Transverse colon (tissue), 4 donors: ENCODE measurements around the gene LINGO1. TPM values are rescaled to one million over a fixed set of nuclear protein-coding genes. Genes with fewer than 3 reads are reported as not detected.

Experiments used
- DNase-seq: peaks from one replicate; pipeline ENCODE4 v3.0.0-alpha.2; 2019
- H3K27ac ChIP-seq, 4 donors: fragments of 200-600 bp; sonication (generic); 2 replicates each; pipeline ENCODE4 v1.5.1; 2016 to 2018; ENCODE audit warnings: inconsistent platforms in 4 of 4
- H3K27me3 ChIP-seq: fragments of 200-600 bp; sonication (generic); 2 replicates; pipeline ENCODE4 v1.5.1; 2017; ENCODE audit warnings: inconsistent platforms
- H3K36me3 ChIP-seq, 4 donors: fragments of 200-600 bp; sonication (generic); 2 replicates each; pipeline ENCODE4 v1.5.1; 2017 to 2019; ENCODE audit warnings: inconsistent platforms in 4 of 4
- H3K4me1 ChIP-seq, 4 donors: fragments of 200-600 bp; sonication (generic); 2 replicates each; pipeline ENCODE4 v1.5.1; 2017 to 2020; ENCODE audit warnings: inconsistent platforms in 4 of 4
- H3K4me3 ChIP-seq, 4 donors: fragments of 200-600 bp; sonication (generic); 1 replicate in 1 of 4; 2 replicates in 3 of 4; pipeline versions ENCODE4 v1.5.1 to v1.6.1; 2017 to 2019; ENCODE audit warnings: inconsistent platforms in 4 of 4
- H3K9me3 ChIP-seq, 2 donors: fragments of 200-600 bp; sonication (generic); 2 replicates each; pipeline ENCODE4 v1.5.1; 2017 to 2019; ENCODE audit warnings: inconsistent platforms in 2 of 2
- EP300 ChIP-seq: sonication (generic); formaldehyde crosslinking; IDR thresholded peaks from one replicate; pipeline ENCODE4 v1.6.1; 2017; ENCODE audit warnings: antibody characterized with exemption, low read depth
- POLR2A ChIP-seq: fragments of 450-650 bp; IDR thresholded peaks from one replicate; pipeline ENCODE4 v1.6.1; 2016; ENCODE audit warnings: antibody characterized with exemption, mild to moderate bottlenecking, moderate library complexity
- POLR2AphosphoS5 ChIP-seq, 3 donors: sonication (generic); formaldehyde crosslinking; IDR thresholded peaks; one replicate each; pipeline ENCODE4 v1.6.1; 2016; ENCODE audit warnings: antibody characterized with exemption in 3 of 3
- WGBS, 2 donors: methylation state at CpG; one replicate each; pipeline ENCODE4 v1.1.5; 2018; ENCODE audit warnings: low coverage in 1 of 2; 5-methylcytosine and 5-hydroxymethylcytosine counted together
- in situ Hi-C, 4 donors: fragments of 200-750 bp; cut with MboI; loops; one replicate each; pipeline versions ENCODE4 v1.15.0 to v1.15.1; 2017; ENCODE audit warnings: low sequenced_read_pairs in 3 of 4, low pct_ligation_motif_present in 1 of 4, low pct_unique_long_range_greater_than_20kb in 1 of 4
- intact Hi-C: fragments of 100-400 bp; cut with DNase I; formaldehyde crosslinking; loops from one replicate; pipeline ENCODE4 v1.15.1; 2023; ENCODE audit warnings: low total_unique reads
- total RNA-seq, 4 donors: library from RNA; depleted of rRNA; stranded (reverse); fragments of >200 nt; gene quantifications; one replicate each; pipeline ENCODE4 v1.1.0, GENCODE V29; 2016
- TF ChIP-seq, protein P1 (sequence below), 5 experiments: fragments of 200-600 bp in 3 of 5; fragments of 450-650 bp in 2 of 5; sonication (generic) in 3 of 5; IDR thresholded peaks; 1 replicate in 2 of 5; 2 replicates in 3 of 5; pipeline ENCODE4 v1.5.1; 2016 to 2017; ENCODE audit warnings: antibody characterized with exemption in 5 of 5, inconsistent platforms in 3 of 5, mild to moderate bottlenecking in 2 of 5, moderate library complexity in 1 of 5

LINGO1 gene
- total RNA-seq, 4 donors from 2014 or later, result 0.27 to 0.95 TPM; not detected in 2

GRCh38 chr15:77584201-77584600, 48.5 kb downstream of the LINGO1 start:
- Histone ChIP-seq H3K27me3 (no peaks in the 10 kb centered on the region), H3K9me3 (no peaks in the 10 kb centered on the region), H3K4me3 (no peak overlapping the region), H3K36me3 (no peaks in the 10 kb centered on the region), H3K4me1 (peaks cover 0 to 4% (median 0%) of the 10 kb centered on the region in 4 donors), H3K27ac (no peak overlapping the region)
- 73% methylated on average over 7 of the region's 7 CpGs; no CpG with 5 or more reads in 1 of the 2 donors for WGBS, 2 donors
- TF ChIP-seq POLR2AphosphoS5 (IDR thresholded peaks at IDR 0.05), result no peak
- no peak for TF ChIP-seq EP300
- TF ChIP-seq POLR2A, result no peak
- TF ChIP-seq, protein P1, sequence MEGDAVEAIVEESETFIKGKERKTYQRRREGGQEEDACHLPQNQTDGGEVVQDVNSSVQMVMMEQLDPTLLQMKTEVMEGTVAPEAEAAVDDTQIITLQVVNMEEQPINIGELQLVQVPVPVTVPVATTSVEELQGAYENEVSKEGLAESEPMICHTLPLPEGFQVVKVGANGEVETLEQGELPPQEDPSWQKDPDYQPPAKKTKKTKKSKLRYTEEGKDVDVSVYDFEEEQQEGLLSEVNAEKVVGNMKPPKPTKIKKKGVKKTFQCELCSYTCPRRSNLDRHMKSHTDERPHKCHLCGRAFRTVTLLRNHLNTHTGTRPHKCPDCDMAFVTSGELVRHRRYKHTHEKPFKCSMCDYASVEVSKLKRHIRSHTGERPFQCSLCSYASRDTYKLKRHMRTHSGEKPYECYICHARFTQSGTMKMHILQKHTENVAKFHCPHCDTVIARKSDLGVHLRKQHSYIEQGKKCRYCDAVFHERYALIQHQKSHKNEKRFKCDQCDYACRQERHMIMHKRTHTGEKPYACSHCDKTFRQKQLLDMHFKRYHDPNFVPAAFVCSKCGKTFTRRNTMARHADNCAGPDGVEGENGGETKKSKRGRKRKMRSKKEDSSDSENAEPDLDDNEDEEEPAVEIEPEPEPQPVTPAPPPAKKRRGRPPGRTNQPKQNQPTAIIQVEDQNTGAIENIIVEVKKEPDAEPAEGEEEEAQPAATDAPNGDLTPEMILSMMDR (IDR thresholded peaks at IDR 0.05), result no peak
- intact Hi-C loops (no loop called here), in situ Hi-C loops (no loop called here)
- no peak for DNase-seq

- no peak overlapping the region for H3K27ac ChIP-seq
- peak; percentile 29 for DNase-seq
- H3K4me1 ChIP-seq, result peaks cover 0 to 4% (median 0%) of the 10 kb centered on the region in 4 donors
- no peaks in the 10 kb centered on the region for H3K36me3 ChIP-seq
- TF ChIP-seq POLR2A (no peak), POLR2AphosphoS5 (IDR thresholded peaks at IDR 0.05) (no peak), EP300 (no peak)
- TF ChIP-seq, protein P1 (IDR thresholded peaks at IDR 0.05), result no peak
- H3K9me3 ChIP-seq, result no peaks in the 10 kb centered on the region
- no peak overlapping the region for H3K4me3 ChIP-seq
- intact Hi-C loops, result no loop called here
- in situ Hi-C loops, result no loop called here
- no peaks in the 10 kb centered on the region for H3K27me3 ChIP-seq
- 64% methylated on average over 5 of the region's 5 CpGs; no CpG with 5 or more reads in 1 of the 2 donors for WGBS, 2 donors
Observed at GRCh38 chr15:77582763-77583162, 49.9 kb downstream of the LINGO1 start.

GRCh38 chr15:77581896-77582569, 50.7 kb downstream of the LINGO1 start:
- Histone ChIP-seq H3K27me3 (no peaks in the 10 kb centered on the region), H3K4me1 (peaks cover 0 to 4% (median 0%) of the 10 kb centered on the region in 4 donors), H3K4me3 (no peak overlapping the region), H3K36me3 (no peaks in the 10 kb centered on the region), H3K9me3 (no peaks in the 10 kb centered on the region), H3K27ac (no peak overlapping the region)
- intact Hi-C loops, result no loop called here
- DNase-seq, result peak; percentile 26
- in situ Hi-C loops, result no loop called here
- 58% methylated on average over 18 of the region's 18 CpGs; no CpG with 5 or more reads in 1 of the 2 donors for WGBS, 2 donors
- TF ChIP-seq EP300 (no peak), POLR2AphosphoS5 (IDR thresholded peaks at IDR 0.05) (no peak), POLR2A (no peak)
- TF ChIP-seq, protein P1 (IDR thresholded peaks at IDR 0.05), result no peak

DNA sequence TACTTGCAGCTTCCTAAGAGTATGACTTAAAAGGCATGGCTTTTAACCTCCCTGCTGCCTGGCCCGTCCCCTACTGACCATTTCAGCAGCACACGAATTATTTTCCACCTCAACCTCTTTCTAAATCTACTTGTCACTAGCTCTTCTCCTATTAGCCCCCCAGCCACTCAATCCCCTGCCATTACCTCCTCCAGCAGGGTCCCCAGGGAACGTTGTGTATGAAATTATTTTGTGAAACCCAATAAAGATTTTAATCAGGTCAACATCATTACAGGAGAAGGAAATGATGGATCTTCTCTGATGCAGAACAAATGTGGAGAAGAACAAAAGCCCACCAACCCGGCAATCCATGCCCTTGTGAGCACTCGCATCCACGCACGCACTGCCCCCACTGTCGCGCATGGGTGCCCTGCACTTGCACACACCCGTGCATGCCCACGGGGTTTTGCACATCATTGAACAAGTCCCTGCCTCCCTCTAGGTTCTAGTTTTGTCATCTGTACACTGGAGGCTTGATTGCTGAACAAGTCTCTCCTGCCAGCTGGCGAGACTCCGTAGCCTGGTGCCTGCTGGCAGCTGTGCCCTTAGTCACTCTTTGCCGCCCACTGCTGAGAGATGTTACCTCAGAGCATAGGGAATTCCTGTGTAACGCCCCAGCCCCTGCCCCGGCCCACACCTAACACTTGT, 51.6 kb downstream of the LINGO1 start:
- H3K9me3 ChIP-seq, result no peaks in the 10 kb centered on the region
- in situ Hi-C loops, result no loop called here
- DNase-seq, result no peak
- intact Hi-C loops, result no loop called here
- no peak overlapping the region for H3K27ac ChIP-seq
- H3K27me3 ChIP-seq, result no peaks in the 10 kb centered on the region
- no peak for TF ChIP-seq EP300
- no peak for TF ChIP-seq POLR2A
- TF ChIP-seq, protein P1 (IDR thresholded peaks at IDR 0.05), result no peak
- no peak for TF ChIP-seq POLR2AphosphoS5 (IDR thresholded peaks at IDR 0.05)
- H3K4me3 ChIP-seq, result no peak overlapping the region
- H3K36me3 ChIP-seq, result no peaks in the 10 kb centered on the region
- peaks cover 0 to 4% (median 0%) of the 10 kb centered on the region in 4 donors for H3K4me1 ChIP-seq
- WGBS, 2 donors, result 55 to 75% methylated on average over 6 to 16 of the region's 16 CpGs
